Hippocampal formation (tissue), 2 donors: ENCODE measurements around the gene NUDT22.
A peak's percentile ranks its signal among the peaks of the same experiment; 100 is the strongest.
"Not testable (repeated sequence)": the region's sequence is repeated elsewhere in the genome, so short reads cannot be mapped to it uniquely, and the experiment has no call there.

Source experiments
- DNase-seq, 2 donors: peaks; one replicate each; lab custom pipeline; 2025; lab: John Stamatoyannopoulos, UW

The NUDT22 gene

DNA sequence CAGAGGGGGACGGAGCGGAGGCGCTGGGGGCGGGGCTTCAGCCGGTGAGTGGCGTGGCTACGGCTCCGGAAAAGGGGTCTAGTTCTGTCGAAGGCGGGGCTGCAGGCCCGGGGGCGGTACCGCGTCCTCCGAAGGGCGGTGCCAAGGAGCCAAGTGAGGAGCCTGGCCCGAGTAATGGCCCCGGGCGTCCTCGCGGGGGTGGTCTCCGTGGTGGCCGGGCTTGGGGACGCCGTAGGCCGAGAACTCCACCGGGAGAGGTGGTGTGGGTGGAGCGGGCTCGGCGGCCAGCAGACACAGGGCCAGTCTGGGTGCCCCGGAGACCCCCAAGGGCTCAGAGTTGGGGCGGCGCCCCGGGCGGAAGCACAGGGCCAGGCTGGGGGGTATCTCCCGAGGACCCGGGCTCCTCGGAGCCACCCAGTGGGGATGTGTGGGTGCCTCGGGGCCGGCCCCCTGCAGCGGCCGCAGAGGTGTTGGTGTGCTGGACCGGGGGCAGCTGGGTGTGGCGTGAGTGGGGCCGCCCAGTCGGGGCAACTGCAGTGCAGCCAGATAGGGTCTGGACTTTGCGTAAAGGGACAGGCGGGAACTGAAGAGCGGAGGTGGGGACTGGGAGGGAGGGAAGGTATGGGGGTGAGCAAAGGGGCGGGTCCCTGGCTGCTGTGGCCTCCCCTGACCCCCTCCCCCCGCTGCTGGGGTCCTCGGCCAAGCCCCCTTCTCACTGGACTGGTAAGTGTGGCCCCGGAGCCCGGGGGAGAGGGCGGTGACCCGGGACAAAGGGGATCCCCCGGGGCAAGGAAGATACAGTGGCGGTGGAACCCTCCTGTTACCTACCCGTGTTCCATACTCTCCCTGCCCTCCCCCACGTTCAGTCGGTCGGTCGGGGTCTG, 15.7 kb downstream of the NUDT22 start:
- DNase-seq, result no peak

DNA sequence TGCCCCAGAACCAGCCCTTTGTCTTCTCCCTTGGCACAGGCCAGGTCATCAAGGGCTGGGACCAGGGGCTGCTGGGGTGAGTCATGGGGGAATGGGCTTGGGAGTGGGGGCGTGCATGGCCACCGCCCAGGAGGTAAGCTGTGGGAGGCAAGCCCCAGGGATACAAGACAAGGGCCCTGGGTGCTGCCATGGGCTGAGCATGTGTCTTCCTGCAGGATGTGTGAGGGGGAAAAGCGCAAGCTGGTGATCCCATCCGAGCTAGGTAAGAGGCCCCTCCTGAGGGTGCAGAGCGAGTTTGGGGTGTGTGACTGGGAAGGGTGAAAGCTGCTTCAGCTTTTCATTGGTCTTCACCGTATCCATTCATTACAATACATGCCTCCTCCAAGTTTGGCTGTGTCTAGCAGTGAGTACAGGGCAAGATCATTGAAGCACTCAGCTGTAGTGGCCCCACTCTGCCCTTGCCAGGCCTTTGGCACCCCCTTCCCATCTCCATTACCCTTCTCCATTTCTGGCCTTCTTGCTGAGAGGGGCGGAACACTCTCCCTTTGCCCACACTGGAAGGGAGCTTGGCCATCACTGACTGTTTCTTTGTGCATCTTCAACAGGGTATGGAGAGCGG, 17.3 kb downstream of the NUDT22 start:
- DNase-seq, result no peak

DNA sequence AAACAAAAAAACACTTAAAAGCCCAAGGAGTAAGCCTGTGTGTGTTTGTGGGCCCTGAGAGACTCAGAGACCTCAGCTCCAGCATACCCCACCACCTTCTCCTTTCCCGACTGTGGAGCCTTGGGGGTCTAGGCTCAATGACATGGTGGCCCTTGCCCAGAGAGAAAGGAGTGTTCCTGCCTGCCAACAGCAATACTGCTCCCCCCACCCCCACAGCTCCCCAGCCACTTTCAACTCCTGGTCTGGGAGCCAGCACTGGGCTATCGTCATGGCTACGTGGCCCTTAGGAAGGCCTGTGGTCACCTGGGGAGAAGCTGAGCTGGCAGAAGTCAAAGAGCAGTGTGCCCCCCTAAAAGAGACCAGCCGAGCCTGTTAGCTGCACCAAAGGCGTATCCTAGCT, 18.0 kb downstream of the NUDT22 start:
- DNase-seq, result no peak

DNA sequence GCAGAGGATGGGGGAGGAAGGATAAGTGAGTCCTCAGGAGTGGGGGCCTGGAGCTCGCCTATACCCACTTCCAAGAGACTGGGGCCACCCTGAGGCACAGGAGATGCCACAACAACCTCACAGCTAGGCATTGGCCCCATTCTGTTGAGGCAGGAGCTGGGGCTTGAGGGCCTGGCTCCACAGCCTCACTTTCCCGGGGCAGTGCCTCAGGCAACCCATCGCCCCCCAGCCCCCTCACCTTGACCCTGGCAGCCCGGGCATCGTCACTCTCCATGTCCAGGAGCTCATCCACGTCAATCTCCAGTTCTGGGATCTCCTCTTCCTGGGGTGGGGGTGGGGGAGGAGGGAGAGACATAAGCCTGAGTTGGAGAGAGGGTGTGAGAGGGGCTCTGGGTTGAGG, 18.9 kb downstream of the NUDT22 start:
- no peak for DNase-seq

DNA sequence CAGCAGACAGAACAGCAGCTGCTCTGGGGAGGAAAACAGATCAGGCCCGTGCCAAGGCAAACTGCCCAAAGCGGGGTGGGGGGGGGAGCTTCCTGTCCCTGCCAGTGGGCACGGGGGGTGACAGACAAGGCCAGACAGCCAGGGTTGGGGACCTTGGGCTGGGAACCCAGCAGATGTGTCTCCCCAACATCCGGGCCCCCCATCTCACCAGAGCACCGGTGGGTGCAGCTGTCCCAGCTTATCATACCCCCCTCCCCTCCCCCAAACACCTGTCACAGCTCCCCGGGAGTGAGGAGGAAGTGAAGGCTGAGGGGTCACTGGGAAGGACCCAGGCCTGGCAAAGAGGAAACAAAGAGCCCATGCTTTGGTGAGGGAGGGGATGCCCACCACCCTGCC, 19.3 kb downstream of the NUDT22 start:
- DNase-seq, result peak; percentile 6 to 28

DNA sequence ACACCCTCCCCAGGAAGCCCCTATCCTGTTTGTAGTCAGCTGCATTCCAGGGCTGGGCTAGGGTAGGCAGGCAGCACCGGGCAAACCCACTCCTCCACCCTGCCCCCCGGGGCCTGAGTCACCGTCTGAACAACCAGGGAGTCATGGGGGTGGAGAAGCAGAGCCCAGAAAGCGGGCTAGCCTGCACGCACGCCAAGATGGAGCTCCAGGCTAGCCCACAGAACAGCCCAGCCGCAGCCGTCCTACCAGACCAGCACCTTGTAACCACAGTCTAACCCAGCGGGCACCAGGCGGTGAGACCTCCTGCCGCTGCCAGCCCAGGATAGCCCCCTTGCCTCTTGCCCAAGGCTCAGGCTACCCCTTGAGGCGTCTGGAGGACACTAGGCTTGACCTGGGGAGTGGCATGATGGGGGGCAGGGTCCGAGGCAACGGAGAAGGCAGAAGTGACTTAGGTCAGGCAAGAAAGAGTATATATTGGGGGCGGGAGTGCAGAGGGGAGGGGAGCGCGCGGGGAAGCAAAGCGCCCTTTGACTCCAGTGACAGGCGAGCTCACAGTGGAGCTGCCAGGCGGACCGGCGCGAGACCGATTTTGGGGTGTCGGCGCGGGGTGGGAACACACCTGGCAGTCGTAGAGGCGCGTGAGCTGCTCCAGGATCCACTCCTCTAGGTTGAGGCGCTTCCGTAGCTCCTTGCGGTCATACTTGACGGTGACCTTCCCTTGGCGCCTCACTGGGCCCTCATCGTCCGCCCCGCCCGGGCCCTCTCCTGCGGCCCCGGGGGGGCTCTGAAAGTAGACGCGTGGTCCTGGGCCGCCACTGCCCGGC, 19.9 kb downstream of the NUDT22 start:
- peak in 1 of 2 donors; percentile 21 for DNase-seq

DNA sequence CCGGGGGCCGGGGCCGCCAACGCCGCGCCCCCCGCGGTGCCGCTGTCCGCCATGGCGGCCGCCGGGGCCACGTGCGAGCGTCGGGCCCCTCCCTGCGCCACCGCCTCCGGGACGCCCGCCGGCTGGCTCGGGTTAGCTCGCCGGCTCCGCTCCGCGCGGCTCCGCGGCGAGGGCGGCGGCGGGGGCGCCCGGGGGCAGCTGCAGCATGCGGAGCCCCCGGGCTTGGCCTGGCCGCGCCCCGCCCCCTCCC, 20.5 kb downstream of the NUDT22 start:
- not testable (repeated sequence) for DNase-seq

DNA sequence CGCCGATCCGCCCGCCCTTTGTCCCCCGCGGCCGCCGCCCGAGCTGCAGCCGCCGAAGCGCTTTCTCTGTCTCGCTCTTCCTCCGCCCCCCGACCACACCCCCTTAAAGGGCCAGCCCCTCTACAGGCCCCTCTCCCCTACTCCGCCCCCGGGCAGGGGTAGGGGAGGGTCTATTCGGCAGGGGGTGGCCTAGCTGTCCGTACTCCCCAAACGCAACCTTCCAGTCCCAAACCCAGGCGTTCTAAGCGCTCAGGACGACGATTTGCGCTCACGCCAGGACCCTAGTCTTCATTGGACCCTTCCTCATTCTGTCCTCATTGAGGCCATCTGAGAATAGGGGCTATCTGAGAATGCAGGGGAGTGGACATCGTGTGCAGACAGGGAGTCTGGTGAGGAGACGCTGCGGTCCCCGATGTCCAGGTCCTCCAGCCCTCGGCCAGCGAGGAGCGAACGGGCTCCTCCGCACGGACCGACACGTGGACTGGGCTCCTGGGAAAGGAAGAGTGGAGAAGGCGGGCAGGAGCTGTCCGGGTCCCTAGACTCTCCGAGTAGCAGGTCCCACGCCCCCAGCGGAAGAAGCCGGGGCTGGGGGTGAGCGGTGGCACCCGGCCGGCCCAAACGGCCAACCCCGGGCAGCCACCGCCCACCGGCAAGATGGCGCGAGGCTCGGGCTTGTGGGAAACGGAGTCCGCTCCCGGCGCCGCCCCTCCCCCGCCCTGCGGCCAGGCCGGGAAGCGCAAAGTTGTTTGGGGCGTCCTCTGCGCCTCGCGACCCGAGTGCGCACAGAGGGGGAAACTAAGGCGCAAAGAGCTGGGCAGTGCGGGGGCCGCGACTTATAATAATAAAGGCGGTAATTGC, 21.0 kb downstream of the NUDT22 start, which contains the start of gene PPP1R14B:
Gene PPP1R14B (minus strand): TSS at position 73 of the 858 bp plus-strand sequence. CDS start 270 bp downstream, outside the sequence.
- peak; percentile 58 to 82 for DNase-seq

DNA sequence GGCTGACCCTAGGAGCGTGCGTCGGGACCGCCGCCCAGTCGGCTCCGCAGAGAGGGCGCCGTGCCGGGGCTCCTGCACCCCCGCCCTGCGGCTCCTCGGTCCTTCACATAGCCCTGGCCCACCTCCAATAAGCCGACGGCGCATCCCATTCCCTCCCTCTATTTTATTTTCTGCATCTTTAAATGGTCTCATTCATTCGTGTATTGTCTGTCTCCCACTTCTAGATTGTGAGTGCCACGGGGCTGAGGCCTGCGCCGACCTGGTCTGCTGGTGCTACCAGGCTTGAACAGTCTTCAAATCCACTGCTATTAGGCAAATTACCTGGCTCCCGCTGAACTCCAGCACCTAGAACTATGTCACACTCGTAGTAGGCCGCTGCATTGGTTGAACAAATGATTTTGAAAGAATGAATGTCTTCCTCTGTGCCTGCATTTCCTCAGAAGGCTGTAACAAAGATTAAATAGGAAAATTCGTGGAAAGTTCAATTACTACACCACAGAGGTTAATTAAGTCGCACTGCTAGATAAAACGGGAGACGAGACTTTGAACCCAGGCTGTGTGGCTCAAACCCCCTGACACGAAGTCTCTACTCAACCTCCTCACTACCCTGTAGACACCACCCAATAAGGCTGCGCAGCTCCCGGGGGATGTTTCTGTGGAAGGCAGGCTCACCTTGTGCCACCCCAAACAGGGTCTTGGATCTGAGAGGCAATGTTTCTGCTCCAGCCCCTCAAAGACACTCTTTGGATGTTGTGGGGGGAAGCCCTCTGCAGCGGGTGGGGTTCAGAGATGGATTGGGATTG, 21.9 kb downstream of the NUDT22 start:
- DNase-seq, result no peak

DNA sequence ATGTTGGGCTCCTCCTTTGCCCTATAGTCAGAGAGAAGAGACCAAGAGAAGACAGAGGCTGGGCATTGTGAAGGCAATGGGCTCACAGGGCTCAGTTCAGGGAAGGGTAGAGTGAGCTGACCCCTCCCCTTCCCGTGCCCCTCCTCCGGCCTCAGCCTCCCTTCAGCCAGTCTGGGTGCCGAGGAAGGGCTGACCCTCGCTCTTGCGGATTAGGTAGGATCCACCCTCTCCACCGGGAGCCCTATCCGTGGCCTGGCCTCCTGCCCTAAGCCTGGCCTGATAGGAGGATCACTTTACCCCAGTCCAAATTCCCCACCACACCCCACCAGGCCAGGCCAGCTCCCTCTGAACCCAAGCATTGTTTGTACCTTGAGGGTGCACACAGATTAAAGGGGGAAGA, 22.5 kb downstream of the NUDT22 start:
- DNase-seq, result no peak

DNA sequence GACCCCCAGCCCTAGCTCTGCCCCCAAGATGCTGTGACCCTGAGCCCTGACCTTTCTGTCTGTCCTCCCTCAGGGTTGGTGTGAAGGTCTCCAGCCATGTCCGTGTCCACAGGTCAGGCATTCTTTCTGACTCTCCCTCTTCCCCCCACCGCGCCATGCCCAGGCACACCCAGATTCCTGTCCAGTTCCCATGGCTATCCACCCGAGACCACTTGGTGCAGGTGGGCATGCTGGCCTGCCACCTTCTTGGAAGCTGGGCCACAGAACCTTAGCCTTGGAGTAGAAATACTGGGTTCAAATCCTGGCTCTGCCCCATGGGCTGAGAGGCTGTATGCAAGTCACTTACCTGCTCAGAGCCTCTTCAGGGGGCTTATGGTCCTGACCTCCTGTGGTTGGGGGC, 23.0 kb downstream of the NUDT22 start:
- DNase-seq, result no peak

DNA sequence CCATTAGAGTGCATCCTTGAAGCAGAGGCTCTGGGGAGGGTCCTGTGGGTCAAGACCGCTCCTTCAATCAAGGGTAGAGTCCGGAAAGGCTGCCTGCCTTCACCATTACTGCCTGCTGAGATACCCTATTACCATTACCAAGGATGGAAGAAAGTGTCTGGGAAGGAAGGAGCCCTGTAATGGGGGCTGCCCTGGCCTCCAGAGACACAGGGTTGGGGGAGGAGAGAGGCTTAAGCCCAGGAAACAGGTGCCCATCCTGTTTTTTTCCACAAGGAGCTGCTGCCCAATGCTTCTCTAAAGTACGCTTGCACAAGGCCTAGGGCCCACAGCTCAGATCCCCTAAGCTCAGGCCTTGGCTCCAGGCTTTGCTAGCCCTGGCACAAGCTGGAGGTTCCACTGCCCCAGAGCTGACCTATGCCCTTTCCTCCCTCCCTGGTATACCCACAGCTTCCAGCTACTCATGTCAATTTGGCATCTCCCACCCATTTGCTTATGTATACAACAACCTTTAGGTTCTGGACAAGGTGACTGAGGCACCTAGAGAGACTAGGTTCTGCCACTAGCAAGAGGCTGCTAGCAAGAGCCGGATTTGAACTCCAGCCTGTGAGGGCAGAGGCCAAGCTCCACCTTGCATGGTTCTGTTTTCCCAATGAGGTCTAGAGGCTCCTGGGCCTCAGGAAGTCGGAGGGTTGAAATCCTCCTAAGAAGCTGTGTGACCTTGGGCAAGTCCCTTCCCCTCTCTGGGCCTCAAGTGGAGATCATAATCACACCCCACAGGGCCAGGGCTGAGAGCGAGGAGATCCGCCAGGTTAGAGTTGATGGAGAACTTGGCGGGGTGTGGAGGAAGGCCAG, 23.7 kb downstream of the NUDT22 start:
- DNase-seq, result no peak

DNA sequence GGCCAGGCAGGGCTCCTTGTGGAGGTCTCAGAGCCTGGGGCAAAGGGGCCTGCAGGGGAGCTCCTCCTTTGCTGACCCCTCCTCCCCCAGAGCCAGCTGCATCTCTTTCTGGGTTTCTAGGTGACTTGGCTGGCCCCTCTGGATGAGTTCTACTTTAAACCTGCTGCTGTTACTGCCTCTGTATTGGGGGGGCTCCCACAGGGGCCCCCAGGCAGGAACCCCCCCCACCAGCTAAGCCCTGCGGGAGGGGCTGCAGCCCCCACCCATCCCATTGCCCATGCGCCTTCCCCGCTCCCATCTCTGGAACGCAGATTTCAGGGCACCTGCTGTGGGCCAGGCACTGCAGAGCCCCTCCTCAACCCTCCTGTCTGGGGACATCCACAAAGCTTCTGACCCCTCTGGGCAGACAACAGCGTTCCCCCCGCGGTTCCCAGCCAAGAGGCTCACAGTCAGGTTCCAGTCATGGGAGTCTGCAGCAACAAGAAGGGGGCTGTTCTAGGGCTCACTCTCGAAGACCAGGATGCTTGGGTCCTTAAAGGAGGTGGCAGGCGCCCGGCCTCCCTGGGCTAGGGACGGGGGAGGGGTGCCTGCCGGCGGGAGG, 24.4 kb downstream of the NUDT22 start:
- no peak for DNase-seq

DNA sequence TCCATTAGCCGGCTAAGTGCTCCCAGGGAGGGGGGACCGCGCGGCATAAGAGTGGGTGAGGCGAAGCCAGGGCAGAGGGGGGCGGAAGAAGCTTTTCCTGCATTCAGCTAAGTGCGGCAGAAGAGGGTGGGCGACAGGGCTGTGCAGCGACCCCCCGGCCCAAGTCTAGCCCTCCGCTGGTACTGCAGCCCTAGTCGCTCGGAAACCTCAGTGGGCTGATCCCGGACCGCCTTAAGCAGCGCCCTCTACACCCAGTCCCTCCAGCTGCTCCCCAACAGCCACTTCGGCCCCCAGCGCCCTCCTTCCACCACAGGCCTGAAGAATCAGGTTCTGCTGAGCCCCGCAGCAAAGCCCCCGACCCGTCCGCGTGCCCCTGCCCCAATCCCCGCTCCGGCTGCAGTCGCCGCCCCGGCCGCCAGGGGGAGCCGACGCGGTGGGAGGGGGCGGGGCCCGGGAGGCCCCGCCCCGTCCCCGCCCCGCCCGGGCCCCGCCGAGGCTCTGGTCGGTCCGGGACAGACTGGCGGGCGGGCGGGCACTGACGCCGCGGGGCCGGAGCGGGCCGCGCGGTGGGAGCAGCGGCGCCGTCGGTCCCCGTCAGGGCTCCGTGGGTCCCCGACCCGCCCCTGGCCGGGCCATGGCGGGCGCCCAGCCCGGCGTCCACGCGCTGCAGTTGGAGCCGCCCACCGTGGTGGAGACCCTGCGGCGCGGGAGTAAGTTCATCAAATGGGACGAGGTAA, 25.1 kb downstream of the NUDT22 start, which contains the start of gene PLCB3:
Gene PLCB3 (plus strand): TSS at position 515 of the 737 bp plus-strand sequence. CDS start 120 bp downstream, at position 635.
- DNase-seq, result peak in 1 of 2 donors; percentile 50

DNA sequence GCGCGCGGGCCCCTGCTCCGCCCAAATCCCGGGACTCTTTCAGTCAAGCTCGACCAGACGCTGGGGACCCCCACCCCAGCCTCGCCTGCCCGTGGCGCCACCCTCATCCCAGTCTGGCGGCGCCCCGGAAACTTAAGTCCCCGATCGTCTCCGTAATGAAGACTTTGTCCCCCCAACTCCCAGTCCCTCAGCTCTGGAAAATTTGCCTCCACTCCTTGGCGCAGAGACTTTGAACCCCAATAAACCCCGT, 25.6 kb downstream of the NUDT22 start:
- DNase-seq, result no peak

DNA sequence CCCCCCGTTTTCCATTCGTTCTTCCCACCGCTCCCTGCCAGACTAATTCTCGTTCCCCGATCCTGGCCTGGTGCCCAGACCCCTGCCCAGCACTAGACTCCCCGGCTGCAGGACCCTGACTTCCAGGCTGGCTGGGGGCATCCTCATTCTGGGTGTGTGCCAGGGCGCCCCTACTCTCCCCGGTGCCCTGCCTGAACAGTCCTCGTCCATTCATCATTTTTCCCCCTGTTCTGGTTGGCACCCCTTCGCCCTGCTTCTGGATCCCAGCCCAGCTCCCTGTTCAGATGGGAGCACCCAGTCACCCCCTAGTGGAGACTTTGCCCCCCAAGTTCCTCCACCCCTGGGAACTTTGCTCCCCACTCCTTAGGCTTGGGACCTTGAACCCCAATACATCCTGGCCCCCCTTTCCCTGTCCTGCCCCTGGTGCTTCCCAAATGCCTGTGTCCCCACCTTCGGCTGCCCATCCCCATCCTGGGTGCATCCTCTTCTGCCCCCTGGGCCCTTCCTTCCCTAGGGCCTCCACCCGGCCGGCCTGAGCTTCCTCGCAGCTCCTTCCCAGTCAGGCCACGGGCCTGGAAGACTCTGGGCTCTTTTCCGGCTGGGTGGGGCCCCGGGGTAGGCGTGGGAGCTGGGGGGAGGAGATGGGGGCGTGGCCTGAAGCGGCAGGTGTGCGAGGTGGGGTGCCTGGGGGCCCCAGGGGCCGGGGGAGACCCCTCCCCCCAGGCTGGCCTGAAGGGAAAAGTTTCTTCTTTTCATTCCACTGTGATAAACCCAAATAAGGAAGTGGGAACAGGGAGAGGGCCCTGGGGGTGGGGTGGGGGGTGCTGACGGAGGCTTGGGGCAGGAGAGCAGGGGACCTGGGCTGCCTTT, 26.2 kb downstream of the NUDT22 start:
- no peak for DNase-seq

DNA sequence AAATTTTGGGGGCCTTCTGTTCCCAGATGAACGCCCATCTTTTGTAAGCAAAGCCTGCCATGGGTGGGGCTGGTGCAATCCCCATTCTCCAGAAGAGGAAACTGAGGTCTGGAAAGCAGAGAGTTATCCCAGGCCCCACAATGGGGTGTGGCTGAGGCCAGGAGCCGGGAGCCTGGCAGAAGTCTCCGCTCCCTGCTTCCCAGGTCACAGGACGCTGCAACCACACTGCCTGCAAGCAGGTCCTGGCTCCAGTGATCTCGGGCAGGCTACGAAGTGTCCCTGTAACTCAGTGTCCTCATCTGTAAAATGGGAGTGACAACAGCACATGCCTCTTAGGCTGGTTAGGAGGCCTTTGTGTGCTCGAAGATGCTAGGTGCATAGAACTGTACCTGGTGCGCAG, 27.0 kb downstream of the NUDT22 start:
- DNase-seq, result no peak

DNA sequence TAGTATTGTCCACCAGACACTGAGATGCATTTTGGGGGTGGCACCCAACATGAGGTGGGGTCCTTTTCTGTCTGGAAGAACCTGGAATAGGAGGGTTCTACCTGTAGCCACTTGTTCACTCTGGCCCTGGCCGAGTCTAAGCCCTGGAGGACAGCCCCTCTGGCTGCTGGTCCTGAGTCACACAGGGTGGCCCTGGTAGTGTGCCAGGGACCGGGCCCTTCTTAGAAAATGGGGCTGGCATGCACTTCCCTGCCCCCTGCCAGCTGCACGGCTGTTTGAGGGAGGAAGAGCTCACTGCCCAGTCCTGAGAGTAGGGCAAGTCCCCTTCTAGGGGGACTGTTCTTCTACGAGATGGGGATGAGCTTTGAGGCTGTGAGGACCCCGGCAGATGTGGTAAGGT, 27.4 kb downstream of the NUDT22 start:
- peak; percentile 29 to 30 for DNase-seq
